CD14-positive monocyte (primary cell): ENCODE results near the gene CELSR3. TPM values are rescaled to one million over a fixed set of nuclear protein-coding genes. Genes with fewer than 3 reads are reported as not detected.

ENCODE experiments used
- DNase-seq, 3 donors: peaks; one replicate each; pipeline ENCODE4 v3.0.0-alpha.2; 2011 to 2022
- H2AFZ ChIP-seq: 2 replicates; pipeline ENCODE4 v1.6.0; 2012; ENCODE audit warnings: mild to moderate bottlenecking, low read depth, low read length, inconsistent platforms; ENCODE audit not compliant: insufficient read depth, poor library complexity, severe bottlenecking
- H3K27ac ChIP-seq, 2 donors: 1 replicate in 1 of 2; 2 replicates in 1 of 2; pipeline ENCODE4 v1.5.1; 2012 to 2013; ENCODE audit warnings: low read length in 2 of 2, control low read depth in 1 of 2, inconsistent platforms in 1 of 2, low read depth in 1 of 2, mild to moderate bottlenecking in 1 of 2
- H3K27me3 ChIP-seq, 2 donors: one replicate each; pipeline versions ENCODE4 v1.6.0 to v1.6.1; 2011 to 2013; ENCODE audit warnings: low read length in 2 of 2; ENCODE audit not compliant: control insufficient read depth in 2 of 2, insufficient read depth in 2 of 2
- H3K36me3 ChIP-seq, 2 donors: replicated peaks in 1 of 2; 1 replicate in 1 of 2; 2 replicates in 1 of 2; pipeline versions ENCODE4 v1.5.1 to v1.6.1; 2012 to 2013; ENCODE audit warnings: low read length in 2 of 2, control low read depth in 1 of 2, inconsistent platforms in 1 of 2, mild to moderate bottlenecking in 1 of 2; ENCODE audit not compliant: insufficient read depth in 2 of 2, control insufficient read depth in 1 of 2
- H3K4me1 ChIP-seq, 2 donors: 1 replicate in 1 of 2; 2 replicates in 1 of 2; pipeline versions ENCODE4 v1.5.1 to v1.6.1; 2012 to 2013; ENCODE audit warnings: low read length in 2 of 2, control low read depth in 1 of 2, inconsistent platforms in 1 of 2, mild to moderate bottlenecking in 1 of 2, moderate library complexity in 1 of 2; ENCODE audit not compliant: insufficient read depth in 2 of 2, control insufficient read depth in 1 of 2
- H3K4me2 ChIP-seq: replicated peaks from 2 replicates; pipeline ENCODE3; 2012; ENCODE audit warnings: low read length, moderate library complexity, mild to moderate bottlenecking; ENCODE audit not compliant: poor library complexity, severe bottlenecking; ENCODE audit errors: extremely low read depth
- H3K4me3 ChIP-seq, 3 experiments: fragments of 200-600 bp in 1 of 3; sonication (generic) in 1 of 3; replicated peaks in 1 of 3; 1 replicate in 2 of 3; 2 replicates in 1 of 3; pipeline ENCODE4 v1.5.1; 2011 to 2013; ENCODE audit warnings: low read length in 3 of 3, mild to moderate bottlenecking in 3 of 3, control low read depth in 2 of 3, low read depth in 2 of 3, inconsistent platforms in 1 of 3, moderate library complexity in 1 of 3
- H3K79me2 ChIP-seq: 2 replicates; pipeline ENCODE4 v1.6.0; 2012; ENCODE audit warnings: mild to moderate bottlenecking, control low read depth, inconsistent platforms, low read length, moderate library complexity; ENCODE audit not compliant: insufficient read depth
- H3K9ac ChIP-seq: 2 replicates; pipeline ENCODE4 v1.6.0; 2017; ENCODE audit warnings: low read length, mild to moderate bottlenecking; ENCODE audit not compliant: insufficient read depth, poor library complexity, severe bottlenecking
- H3K9me3 ChIP-seq, 2 donors: replicated peaks in 1 of 2; 1 replicate in 1 of 2; 2 replicates in 1 of 2; pipeline versions ENCODE4 v1.5.1 to v1.6.1; 2012 to 2013; ENCODE audit warnings: low read length in 2 of 2, control low read depth in 1 of 2; ENCODE audit not compliant: control insufficient read depth in 1 of 2, insufficient read depth in 1 of 2
- H4K20me1 ChIP-seq: 2 replicates; pipeline ENCODE4 v1.6.0; 2012; ENCODE audit warnings: mild to moderate bottlenecking, low read length, control low read depth, moderate library complexity; ENCODE audit not compliant: insufficient read depth
- H3K27ac Mint-ChIP-seq, 7 donors: one replicate each; pipeline ENCODE4 v1.8.0; 2020; ENCODE audit warnings: mild to moderate bottlenecking in 7 of 7, mixed read lengths in 7 of 7, moderate library complexity in 6 of 7, inconsistent platforms in 2 of 7
- H3K27me3 Mint-ChIP-seq, 3 donors: one replicate each; pipeline ENCODE4 v1.8.0; 2021 to 2022; ENCODE audit warnings: low read depth in 3 of 3, mild to moderate bottlenecking in 3 of 3, mixed read lengths in 3 of 3, moderate library complexity in 3 of 3, inconsistent platforms in 1 of 3
- H3K36me3 Mint-ChIP-seq, 2 donors: one replicate each; pipeline ENCODE4 v1.8.0; 2020; ENCODE audit warnings: mixed read lengths in 2 of 2, inconsistent platforms in 1 of 2, mild to moderate bottlenecking in 1 of 2
- H3K4me1 Mint-ChIP-seq: one replicate; pipeline ENCODE4 v1.8.0; 2020; ENCODE audit warnings: mild to moderate bottlenecking, mixed read lengths
- H3K4me3 Mint-ChIP-seq, 2 donors: one replicate each; pipeline ENCODE4 v1.8.0; 2020; ENCODE audit warnings: mild to moderate bottlenecking in 2 of 2, mixed read lengths in 2 of 2, moderate library complexity in 1 of 2
- H3K9me3 Mint-ChIP-seq, 7 donors: one replicate each; pipeline ENCODE4 v1.8.0; 2020 to 2022; ENCODE audit warnings: mixed read lengths in 7 of 7, mild to moderate bottlenecking in 6 of 7, moderate library complexity in 6 of 7, inconsistent platforms in 2 of 7
- WGBS: methylation state at CpG from one replicate; pipeline ENCODE4 v1.1.5; 2013; ENCODE audit warnings: missing lambda C conversion rate; ENCODE audit not compliant: insufficient coverage; 5-methylcytosine and 5-hydroxymethylcytosine counted together
- intact Hi-C, 2 donors: fragments of 100-400 bp; cut with micrococcal nuclease; formaldehyde crosslinking; loops; one replicate each; pipeline versions ENCODE4 v1.15.0 to v1.15.1; 2023
- polyA plus RNA-seq, 3 donors: library from polyadenylated mRNA; depleted of rRNA in 1 of 3; unstranded in 2 of 3; stranded (reverse) in 1 of 3; fragments of 300-500 nt in 2 of 3; fragments of >200 nt in 1 of 3; fragmentation: Illumina TruSeq in 2 of 3; gene quantifications; 1 replicate in 2 of 3; 2 replicates in 1 of 3; pipeline ENCODE4 v1.2.3, GENCODE V29; 2012 to 2021
- TF ChIP-seq, protein P1 (sequence below): fragments of 200-600 bp; IDR thresholded peaks from one replicate; pipeline ENCODE4 v1.8.0; 2022; ENCODE audit warnings: antibody characterized with exemption, mild to moderate bottlenecking

Gene CELSR3
- polyA plus RNA-seq, 3 donors, result 0.95 TPM; not detected in 2

DNA sequence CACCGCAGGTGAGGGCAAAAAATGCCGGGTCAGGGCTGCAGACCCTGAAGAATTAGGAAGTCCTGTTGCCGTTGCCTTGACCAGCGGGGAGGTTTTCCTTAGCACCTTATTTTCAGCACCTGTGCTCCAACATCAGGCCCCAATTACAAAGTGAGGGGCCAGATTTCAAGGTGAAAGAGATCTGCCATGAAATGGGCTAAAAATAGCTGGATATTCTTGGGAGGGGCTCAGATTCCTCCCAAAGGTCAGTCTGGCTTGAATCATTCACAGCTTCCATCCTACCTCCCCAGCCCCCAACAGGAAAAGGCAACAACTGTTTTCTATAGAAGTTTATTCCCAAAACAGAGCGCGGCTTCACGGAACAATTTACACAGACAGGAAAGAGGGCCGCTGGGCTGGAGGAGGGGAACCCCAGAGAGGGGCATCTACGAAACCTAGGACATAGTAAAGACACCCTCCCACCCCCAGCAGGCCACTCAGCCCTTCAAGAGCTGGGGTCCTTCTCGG lies 26.5 kb downstream of the CELSR3 start:
- H4K20me1 ChIP-seq, result peaks cover 16% of the 10 kb centered on the region
- no peaks in the 10 kb centered on the region for H3K9me3 ChIP-seq
- peaks cover 12 to 23% of the 10 kb centered on the region in 2 donors for H3K36me3 Mint-ChIP-seq
- peak in 1 of 3 donors; percentile 3 for DNase-seq
- peaks cover 2 to 5% (median 2%) of the 10 kb centered on the region in 3 donors for H3K27me3 Mint-ChIP-seq
- peak overlapping the region; percentile 85 to 95 (median 89) for H3K4me3 ChIP-seq
- H3K9me3 Mint-ChIP-seq, result no peaks in the 10 kb centered on the region
- H3K36me3 ChIP-seq, result peaks cover 20 to 25% of the 10 kb centered on the region in 2 donors
- peak overlapping the region; percentile 80 for H3K9ac ChIP-seq
- peaks cover 19% of the 10 kb centered on the region for H3K79me2 ChIP-seq
- H3K4me3 Mint-ChIP-seq, result peak overlapping the region; percentile 93
- no peaks in the 10 kb centered on the region for H3K27me3 ChIP-seq
- H3K27ac ChIP-seq, result peak overlapping the region in 1 of 2 donors; percentile 78
- peak overlapping the region in 4 of 7 donors; percentile 35 to 88 (median 78) for H3K27ac Mint-ChIP-seq
- TF ChIP-seq, protein P1, sequence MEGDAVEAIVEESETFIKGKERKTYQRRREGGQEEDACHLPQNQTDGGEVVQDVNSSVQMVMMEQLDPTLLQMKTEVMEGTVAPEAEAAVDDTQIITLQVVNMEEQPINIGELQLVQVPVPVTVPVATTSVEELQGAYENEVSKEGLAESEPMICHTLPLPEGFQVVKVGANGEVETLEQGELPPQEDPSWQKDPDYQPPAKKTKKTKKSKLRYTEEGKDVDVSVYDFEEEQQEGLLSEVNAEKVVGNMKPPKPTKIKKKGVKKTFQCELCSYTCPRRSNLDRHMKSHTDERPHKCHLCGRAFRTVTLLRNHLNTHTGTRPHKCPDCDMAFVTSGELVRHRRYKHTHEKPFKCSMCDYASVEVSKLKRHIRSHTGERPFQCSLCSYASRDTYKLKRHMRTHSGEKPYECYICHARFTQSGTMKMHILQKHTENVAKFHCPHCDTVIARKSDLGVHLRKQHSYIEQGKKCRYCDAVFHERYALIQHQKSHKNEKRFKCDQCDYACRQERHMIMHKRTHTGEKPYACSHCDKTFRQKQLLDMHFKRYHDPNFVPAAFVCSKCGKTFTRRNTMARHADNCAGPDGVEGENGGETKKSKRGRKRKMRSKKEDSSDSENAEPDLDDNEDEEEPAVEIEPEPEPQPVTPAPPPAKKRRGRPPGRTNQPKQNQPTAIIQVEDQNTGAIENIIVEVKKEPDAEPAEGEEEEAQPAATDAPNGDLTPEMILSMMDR, result no peak
- WGBS, result no CpG with 5 or more reads among the region's 10 CpGs
- H3K4me2 ChIP-seq, result peak overlapping the region; percentile 93
- peaks cover 21 to 32% of the 10 kb centered on the region in 2 donors for H3K4me1 ChIP-seq
- H2AFZ ChIP-seq, result peak overlapping the region; percentile 96
- H3K4me1 Mint-ChIP-seq, result peaks cover 23% of the 10 kb centered on the region
- intact Hi-C loops, result loop anchor here (10.0 kb wide), 1 partner anchor 171 kb away; a partner anchor contains a TSS

DNA sequence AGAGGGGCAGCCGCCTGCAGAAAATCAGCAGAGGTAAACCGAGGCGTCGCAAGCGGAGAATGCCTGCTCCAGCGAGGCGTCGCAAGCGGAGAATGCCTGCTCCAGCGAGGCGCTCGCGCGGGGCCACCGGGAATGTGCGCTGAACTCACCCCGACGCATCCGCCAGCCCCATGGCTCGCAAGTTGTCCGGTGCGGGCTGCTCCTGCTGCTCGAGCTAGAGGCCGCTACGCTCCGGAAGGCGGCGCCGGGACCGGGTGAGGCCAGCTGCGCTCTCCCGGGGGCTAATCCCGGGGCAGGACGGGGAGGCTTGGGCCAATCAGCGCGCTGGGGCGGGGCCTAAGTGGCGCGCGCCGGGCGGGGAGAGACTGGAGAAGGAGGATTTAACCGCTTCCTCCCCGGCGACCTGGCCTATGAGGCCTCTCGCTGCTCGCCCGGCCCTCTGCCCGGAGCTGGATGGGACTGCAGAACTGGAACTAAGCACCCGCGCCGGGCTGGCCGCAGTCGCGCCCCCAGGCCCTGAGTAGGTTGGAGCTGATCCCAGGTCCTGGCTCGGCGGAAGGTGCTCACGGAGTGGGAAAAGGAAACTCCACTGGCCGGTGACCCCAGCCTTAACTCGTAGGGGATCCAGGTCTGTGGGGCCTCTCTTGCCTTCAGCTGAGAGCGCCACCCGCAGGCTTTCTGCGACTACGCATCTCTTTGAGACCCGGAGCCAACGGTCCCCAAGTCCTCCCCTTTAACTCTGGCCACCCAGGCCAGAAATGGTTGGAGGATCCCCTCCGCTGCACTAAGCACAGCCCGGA lies 27.3 kb downstream of the CELSR3 start, which contains the start of gene SLC26A6:
SLC26A6 (minus strand) TSS at position 240 of the 800 bp plus-strand sequence; CDS start at position 172, 68 bp downstream.
- Histone ChIP-seq H3K9ac (peak within 1 kb of the TSS; percentile 80), H3K9me3 (no peaks in the 10 kb centered on the region), H3K36me3 (peaks cover 27 to 33% of the 10 kb centered on the region in 2 donors), H3K4me3 (peak within 1 kb of the TSS; percentile 85 to 95 (median 89)), H2AFZ (peak within 1 kb of the TSS; percentile 96), H3K4me1 (peaks cover 21 to 32% of the 10 kb centered on the region in 2 donors), H3K79me2 (peaks cover 19% of the 10 kb centered on the region), H4K20me1 (peaks cover 16% of the 10 kb centered on the region), H3K4me2 (peak within 1 kb of the TSS; percentile 93), H3K27ac (peak within 1 kb of the TSS; percentile 31 to 78), H3K27me3 (no peaks in the 10 kb centered on the region)
- H3K4me3 Mint-ChIP-seq, result peak within 1 kb of the TSS; percentile 93
- peaks cover 19 to 31% of the 10 kb centered on the region in 2 donors for H3K36me3 Mint-ChIP-seq
- WGBS, result under 1% methylated on average over 65 of the region's 68 CpGs
- TF ChIP-seq, protein P1, result peak; percentile 75
- peaks cover 23% of the 10 kb centered on the region for H3K4me1 Mint-ChIP-seq
- intact Hi-C loops, result loop anchor here (2.0 to 10.0 kb wide), 2 partner anchors 71 to 171 kb away; a partner anchor contains a TSS
- peaks cover 2 to 4% (median 2%) of the 10 kb centered on the region in 3 donors for H3K27me3 Mint-ChIP-seq
- H3K27ac Mint-ChIP-seq, result peak within 1 kb of the TSS; percentile 82 to 89 (median 84)
- DNase-seq, result peak; percentile 93 to 95 (median 94)
- no peaks in the 10 kb centered on the region for H3K9me3 Mint-ChIP-seq
